NOMO-1 treated with dmso at 0.1 percent for 144 hours (cell line): ENCODE data around the gene REX1BD.

Experiments
- DNase-seq: peaks from one replicate; lab custom pipeline; 2025; ENCODE audit not compliant: unreplicated experiment; lab: John Stamatoyannopoulos, UW

REX1BD gene

DNA sequence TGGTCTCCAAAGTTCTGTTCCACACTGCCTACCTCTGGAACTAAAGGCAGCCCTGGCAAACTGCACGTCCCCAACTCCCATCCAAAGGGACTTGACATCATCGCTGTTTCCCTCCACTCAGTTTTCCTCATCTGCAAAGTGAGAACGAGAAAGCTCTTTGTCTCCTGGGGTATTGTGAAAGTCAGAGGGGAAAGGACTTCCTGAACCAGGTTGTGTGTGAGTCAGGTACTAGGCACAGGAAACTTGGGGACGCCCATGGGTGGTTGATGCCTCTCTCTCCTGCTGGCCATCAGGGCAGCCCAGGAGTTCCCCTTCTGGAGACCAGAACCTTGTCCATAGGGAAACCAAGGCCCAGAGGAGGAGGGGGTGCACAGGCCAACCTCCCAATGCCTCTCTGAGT, 13.3 kb downstream of the REX1BD start:
- no peak for DNase-seq

DNA sequence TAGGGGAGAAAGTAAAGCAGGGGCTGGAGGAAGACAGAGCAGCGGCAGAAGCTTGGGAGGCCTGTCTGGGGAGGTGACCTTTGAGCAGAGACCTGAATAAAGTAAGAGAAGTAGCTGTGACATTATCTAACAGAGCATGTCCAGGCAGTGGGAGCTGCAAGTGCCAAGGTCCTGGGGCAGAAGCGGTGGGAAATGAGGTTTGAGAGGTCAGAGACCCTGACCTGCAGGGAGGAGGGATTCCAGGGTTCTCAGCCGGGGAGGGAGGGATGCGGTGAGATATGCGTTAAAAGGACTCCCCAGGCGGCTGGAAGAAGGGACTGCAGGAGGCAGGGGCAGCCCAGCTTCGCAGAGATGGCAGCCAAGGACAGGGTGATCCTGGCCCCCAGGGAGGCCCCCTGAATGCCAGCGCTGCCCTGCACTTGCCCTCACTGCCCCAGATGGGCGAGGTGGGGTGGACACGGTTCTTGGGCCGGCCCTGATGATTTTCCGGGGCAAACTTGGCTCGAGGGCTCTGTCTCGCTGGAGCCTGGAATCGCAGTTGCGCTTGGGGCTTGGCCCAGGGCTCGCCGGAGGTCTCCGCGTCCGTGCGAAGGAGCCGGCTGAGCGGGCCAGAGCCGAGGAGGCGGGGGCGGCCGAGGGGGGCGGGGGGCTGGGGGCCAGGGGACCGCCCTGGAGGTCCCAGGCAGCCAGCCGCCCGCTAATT, 14.8 kb downstream of the REX1BD start:
- DNase-seq, result no peak

DNA sequence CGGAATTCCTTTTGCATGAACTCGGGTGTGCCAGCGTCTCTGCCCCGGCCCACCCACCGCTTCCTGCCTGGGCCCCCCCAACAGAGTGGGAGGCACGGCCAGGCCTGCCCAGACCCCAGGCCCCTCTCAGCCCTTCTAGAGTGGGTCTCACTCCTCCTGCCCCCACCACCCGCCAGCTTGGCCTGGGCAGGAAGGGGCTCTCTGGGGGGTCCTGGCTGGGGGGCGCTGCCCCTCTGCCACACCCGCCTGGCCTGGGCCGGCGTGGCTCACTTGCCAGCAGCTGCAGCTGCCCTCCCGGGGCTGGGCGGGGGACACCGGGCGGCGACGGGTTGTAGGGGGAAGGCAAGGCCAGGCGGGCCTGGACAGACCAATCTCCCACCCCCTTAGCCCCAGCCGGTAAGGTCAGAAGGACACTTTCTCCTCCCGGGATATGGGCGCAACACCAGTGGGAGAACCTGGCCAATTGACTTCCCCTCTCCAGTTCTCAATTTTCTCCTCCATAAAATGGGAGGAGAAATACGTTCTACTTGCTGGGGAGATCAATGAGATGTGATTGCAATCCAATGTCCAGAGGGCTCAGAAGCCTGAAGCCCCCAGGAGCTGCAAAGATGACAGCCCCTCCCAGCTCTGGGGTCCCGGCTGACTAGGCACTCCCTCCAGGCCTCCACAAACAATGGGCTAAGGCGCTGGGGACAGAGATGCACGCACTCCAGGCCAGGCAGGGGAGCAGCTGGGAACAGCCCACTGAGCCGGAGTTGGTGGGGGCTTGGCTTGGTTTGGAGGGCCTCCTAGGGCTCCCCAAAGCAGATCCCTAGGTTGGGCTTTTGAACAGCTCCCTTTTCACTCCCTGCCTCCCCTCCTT, 15.6 kb downstream of the REX1BD start:
- DNase-seq, result no peak

DNA sequence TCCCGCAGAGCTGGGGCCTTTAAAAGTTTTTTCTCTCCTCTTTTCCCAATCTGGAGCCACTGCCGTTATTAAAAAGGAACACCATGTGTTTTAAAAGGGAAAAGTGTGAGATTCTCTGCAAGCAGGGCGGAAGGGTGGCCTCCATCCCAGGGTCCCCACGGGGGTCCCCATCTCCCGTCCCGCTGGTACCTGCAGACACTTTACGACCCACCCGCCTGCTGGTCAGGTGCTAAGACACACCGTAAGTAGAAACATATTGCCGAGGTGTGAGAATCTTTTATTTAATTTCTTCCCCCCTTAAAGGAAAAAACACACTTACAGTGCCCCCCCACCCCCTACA, 16.2 kb downstream of the REX1BD start:
- no peak for DNase-seq

DNA sequence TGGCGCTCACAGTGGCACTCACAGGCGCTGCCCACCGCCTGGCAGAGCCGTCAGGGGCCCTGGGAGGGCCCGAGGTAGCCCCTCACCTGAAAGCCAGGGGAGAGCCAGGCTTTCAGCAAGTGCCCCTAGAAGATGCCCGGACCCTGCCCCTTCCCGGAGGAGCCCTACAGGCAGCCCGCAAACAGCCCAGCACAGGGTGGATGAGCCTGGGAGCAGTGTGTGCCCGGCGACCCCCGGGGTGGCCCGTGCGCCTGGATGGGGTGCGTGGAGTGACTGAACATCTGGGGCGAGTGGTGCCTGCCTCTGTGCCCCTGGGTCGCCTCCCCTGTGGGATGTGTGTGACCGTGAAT, 16.6 kb downstream of the REX1BD start:
- DNase-seq, result no peak

DNA sequence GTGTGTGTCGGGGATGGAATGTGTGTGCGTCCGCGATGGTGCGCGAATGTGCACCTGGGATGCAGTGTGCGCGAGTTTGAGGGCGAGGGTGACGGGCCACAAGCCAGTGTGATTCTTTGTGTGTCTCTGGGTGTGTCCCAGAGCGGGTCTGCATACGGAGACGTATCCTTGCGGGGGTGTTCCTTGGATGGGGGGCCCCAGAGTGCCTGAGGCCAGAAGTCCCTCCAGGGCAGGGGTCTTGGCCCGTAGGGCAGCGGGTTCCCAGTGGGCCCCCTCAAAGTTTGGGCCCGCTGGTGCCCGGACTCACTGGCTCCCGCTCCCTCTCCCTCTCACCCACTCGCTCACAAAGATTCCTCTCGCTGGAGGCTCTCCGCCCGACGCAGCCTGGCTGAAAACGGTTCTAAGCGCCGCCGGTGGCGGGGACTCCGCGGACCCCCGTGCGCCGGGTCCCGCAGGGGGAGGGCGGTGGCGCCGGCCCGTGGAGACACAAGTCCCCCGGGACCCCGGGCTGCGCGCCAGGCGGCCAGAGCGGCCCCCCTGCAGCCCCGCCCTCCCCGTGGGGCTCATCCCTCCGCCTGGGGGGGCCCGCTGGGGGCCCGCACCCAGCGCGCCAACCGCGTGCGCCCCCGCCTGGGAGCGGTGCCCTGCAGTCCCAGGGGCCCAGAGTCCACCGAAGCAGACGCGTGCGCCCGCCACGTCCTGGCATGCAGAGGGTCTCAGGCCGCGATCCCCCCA, 17.1 kb downstream of the REX1BD start:
- no peak for DNase-seq

DNA sequence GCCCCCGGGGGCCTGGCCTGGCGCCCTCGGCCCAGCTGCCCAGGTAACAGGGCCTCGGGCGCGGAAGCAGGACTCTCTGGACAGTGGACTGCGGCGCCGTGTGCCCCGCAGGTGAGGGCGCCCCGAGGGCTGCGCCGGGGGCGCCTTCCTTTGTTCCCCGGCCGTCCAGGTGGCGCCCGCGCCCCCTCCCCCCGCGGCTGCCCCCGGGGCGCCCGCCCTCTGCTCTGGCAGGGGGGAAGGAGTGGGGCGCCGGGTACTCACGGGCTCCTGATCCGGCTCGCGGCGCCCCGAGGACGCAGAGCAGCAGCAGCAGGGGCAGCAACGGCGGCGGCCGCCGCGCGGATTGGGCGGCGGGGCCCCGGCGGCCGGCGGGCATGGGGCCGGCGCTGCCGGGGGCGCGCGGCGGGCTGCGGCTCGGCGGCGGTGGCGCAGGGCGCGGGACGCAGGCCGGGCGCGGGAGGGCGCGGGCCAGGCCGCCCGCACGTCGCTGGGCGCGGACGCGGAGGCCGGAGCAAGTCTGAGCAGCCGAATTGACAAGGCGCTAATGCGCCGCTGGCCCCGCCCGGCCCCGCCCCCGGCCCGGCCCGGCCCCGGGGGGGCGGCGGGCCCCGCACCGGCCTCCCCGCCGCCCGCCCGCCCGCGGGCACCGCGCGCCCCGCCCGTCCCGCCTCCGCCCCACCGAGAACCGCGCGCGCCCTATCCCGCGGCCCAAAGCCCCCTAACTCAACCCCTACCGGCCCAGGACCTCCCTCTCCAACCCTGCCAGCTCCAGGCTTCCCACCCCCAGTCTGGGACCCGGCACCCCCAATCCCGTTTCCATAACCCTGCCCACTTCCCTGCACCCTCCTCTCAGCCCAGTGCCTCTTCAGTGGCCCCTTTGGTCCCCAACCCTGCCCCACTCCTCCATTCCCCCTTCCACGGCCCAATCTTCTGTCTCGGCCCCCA, 18.0 kb downstream of the REX1BD start, which contains the start of gene CRLF1:
Gene CRLF1, minus strand, starts transcription at position 519 of the 945 bp plus-strand sequence. Its CDS starts 143 bp downstream, at position 376.
- no peak for DNase-seq

DNA sequence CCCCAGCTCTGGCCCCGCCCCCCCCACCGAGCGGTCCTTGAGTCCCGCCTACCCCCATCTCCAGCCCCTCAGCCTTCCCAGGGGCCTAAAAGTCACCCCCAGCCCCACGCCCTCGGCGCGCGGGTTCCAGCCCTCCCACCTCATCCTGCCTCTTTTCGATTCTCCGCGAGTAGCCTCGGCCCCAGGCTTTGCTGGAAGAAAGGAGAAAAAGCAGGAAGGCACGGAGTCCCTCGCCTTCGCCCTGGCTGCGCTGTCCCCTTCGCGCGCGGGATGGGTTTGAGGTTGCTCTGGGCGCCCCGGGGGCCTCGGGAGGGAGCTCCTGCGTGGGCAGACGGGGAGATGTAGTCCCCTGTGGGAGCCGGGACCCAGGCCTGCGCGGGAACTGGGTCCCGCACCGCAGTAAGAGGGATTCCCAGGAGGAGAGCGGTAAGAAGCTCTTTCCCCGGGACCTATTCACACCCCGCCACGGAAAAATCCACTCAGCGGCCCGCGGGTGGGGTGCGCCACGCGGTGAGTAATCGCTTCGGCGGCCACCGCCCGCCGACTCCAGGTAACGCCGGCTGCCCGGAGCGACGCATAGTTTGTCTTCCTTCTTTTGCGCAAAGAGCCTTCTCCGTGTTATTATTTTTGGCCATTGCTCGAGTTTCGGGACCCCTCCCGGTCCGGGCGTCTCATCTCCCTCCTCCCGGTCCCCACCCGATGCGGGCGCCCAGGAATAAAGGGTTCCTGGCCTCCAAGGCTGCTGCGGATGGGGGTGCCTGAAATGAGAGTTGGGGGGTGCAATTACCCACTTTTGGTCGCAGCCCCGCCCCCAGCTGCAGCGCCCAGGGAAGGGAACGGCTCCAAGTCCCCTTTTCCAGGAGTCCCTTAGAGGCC, 18.9 kb downstream of the REX1BD start:
- no peak for DNase-seq

DNA sequence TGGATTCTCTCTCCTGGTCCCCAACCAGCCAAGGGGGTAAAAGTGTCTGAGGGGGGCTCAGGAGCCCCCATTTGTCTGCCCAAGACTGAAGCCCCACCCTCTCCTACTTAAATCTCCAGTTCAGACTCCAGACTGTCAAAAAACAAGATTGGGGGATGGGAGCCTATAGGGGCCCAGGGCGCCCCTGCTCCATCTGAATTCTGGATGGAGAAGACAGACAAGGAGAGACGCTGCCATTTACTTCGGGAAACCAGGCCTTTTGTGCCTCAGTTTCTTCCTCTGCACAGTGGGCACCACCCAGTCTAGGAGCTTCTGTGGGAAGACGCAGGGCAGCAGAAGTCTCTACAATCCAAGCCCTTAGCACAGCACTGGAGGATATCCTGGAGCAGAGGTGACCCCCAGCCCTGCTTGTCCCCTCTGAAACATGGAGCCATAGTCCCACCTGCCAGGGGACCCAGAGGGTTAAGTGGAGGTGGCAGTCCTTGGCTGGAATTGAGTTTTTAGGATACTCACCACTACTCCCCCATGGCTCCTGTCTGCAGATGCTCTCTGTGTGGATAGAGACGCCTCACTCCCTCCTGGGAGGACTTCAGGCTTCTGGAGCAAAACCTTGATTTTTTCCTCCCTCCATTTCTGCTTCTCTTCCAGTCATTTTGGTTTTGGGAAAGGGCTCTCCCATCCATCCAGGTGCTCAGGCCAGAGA, 19.7 kb downstream of the REX1BD start:
- DNase-seq, result no peak

DNA sequence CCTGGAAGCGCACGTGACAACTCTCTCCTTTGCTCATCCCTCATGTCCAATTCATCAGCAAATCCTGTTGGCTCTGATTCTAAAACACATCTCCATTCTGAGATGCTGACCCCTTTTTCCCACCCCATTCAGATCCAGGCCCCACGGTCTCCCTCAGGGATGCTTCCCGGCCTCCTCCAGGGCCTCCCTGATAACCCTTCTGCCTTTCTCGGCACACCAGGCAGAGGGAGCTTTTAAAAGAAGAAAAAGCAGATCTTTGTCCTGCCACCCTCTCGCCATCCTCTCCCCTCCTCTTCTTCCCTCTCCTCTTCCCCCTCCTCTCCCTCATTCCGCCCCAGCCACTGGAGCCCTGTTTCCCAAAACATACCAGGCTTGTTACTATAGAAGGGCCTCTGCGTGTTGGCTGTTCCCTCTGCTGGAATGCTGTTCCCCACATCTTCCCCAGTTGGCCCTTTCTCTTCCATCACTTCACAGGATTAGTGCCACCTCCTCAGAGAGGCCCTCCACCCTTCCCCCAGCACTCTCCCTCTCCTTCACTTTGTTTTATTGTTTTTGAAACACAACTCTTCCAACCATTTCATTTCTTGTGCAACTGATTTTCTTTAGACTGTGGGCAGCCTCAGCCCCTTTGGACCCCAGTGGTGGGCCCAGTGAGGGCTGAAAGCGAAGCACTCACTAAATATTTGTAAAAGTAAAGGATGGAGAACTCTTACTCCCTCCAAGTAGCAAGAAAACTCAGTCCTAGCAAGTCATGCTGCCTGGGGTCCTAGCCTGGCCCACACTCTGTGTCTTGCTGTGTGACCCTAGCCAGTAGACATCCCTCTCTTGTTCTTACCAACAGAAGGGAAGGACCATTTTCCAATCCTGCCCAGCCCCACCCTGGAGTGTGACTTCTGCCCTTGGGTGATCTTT, 20.5 kb downstream of the REX1BD start:
- no peak for DNase-seq

DNA sequence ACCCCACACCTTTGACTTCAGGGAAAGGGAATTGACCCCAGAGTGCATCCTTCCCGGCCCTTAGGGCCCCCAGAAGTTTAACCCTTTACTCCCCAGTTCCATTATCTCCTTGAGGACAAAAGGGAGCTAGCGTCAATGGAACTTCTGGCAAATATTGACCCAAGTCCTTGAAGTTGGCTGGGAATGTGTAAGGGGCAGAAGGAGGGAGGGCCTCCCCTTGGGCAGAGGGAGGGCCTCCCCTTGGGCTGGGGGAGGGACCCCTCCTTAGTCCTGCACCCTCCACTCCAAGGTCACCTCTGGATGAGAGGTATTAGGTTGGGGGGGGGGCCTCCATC, 21.1 kb downstream of the REX1BD start:
- no peak for DNase-seq

DNA sequence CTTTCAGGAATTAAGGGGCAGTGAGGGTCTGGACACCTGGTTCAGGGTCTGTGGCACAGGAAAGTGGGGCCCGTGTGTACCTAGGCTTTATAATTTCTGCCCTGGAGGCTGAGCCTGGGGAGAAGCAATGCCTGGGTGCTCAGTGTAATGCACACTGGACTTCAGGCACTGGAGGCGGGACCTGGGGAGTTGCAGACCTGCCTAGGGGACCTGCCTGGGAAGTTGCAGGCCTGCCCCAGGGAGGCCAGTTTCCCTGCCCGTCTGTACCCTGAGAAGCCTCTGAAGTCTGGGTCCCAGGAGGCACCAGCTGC, 21.6 kb downstream of the REX1BD start:
- no peak for DNase-seq

DNA sequence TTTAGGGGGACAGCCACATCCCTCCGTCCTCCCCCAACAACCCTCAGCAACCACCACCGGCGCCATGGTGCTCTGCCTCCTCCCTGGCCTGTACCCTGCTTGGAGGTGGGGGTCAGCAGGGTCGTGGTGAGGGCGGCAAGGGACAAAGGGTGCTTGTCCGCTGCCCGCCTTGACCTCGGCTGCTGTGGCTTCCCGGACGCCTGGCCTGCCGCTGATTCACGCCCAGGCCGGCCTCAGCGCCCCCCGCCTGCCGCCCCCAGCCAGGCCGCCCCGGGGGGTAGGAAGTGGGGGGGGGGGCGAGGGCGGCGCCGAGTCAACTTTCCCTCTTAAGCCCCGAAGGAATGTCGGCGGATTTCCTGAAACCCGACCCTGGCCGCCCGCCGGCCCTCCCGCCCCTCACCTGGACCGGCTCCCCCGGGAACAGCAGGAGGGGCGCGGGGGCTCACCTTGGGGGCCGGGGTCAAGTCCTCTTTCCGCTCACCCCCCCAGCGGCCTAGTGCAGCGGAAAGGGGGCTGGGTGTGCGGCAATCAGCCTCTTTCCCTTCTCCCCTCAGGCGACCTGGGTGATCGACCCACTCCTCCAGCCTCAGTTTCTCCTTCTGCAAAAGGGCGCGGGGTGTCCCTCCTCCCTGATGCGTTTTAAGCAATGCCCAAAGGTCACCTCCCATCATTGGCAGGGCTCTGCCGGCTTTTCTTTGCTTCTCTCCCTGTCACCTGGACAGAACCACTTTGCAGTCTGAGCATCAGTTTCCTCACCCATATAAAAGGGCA, 22.1 kb downstream of the REX1BD start:
- DNase-seq, result no peak

DNA sequence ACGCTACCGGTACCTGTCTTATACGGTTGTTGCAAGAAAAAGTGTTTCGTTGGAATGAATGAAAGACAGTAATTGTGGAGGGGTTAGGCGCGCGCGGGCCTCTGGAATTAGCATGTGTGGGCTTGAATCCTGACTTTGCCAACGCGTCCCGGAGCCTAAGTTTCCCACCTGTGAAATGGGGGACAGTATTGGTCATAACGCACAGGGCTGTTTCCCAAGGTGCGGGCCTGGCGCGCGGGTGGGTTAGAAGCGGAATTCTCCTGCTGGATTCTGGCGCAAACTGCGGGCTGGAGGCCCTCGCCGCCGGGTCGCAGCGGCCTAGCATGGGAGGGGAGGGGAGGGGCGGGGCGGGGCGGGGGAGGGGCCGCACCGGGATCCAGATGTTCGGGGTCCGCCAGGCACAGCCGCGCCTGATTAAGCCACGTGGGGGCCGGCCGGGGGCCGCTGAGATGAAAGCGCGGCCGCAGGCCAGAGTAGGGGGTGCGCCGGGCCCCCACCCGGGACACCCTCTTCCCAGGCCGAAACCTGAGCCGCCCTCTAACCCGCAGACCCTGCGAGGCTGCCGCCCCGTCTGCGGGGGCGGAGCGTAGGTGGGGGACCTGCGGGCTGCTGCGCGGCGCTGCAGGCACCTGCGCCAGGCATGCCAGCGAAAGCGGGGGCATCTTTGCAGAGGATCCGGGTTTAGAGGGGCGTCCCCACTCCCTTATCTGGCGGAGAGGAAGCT, 22.9 kb downstream of the REX1BD start:
- no peak for DNase-seq

DNA sequence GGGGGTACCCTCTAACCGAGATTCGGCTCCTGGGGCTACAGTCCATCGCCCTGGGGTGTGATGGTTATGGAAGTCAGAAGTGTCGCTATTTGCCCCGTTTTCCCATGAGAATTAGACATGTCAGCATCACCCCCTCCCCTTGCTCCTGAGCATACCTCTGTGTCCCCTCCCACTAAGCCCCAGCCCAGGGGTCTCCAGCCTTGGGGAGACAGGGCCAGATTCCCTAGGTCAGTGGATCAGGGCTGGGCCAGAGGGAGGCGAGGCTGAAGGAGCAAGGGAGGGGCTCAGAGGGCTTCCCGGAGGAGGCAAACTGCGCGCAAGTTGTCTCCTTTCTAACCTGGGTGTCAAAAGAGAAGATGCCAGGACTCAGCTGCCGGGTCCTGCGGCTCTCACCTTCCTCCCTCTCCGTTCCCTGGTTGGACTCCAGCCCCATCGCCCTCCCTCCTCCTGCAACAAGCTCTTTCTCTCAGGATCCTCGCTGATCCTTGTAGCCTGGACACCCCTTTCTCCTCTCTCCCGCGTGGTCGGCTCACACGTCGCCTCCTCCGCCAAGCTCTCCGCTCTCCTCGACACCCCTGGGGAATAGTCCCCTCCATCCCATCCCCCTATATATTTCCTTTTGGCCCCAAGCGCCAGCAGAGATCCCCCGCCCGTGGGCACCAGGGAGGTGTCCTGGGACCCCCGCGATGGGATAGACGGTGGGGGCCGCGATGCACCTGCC, 23.6 kb downstream of the REX1BD start:
- DNase-seq, result no peak

DNA sequence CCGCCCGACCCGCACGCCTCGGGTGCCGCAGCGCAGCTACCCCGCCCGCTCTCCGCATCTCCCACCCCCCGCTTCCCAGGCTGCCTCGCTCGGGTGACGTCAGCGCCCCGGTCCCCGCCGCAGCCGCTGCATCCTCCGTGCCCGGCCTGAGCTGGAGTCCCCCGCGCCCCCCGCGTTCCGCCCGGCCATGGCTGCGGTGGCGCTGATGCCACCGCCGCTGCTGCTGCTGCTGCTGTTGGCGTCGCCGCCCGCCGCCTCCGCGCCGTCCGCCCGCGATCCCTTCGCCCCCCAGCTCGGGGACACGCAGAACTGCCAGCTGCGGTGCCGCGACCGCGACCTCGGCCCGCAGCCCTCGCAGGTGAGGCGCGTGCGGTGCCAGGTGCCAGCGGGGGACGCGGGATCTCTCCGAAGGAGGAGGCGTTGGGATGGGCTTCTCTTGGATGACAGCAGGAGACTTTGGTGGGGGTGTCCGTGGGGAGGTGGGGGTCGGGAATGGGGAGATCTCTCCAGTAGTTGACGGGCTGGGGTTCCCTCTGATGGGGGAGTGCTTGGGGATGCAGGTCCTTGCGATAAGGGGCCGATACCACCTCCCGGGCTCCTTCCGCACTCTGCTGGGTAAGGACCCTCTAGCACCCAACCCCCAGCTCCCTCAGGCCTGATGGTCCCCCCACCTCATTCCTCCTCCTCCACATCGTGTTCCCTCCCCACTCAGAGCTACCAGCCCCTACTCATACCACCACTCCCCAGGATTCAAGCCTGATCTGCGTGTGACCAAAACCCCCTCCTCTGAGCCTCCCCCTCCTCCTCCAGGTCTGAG, 24.4 kb downstream of the REX1BD start, which contains the start of gene TMEM59L:
Gene TMEM59L, plus strand, starts transcription at position 99 of the 817 bp plus-strand sequence. Its CDS starts 89 bp downstream, at position 188.
- DNase-seq, result no peak
